RWPE2 (cell line): ENCODE data around the gene ACBD5.

Source experiments
- ATAC-seq: fragments of 200-7000 bp; cut with Tn5 transposase; 3 replicates; pipeline ENCODE4 v1.9.1; 2021; ENCODE audit warnings: low read depth
- DNase-seq: peaks from one replicate; pipeline ENCODE4 v3.0.0-alpha.2; 2020; ENCODE audit warnings: low spot score
- H3K27ac ChIP-seq: fragments of 450-650 bp; 2 replicates; pipeline ENCODE4 v1.5.1; 2017; ENCODE audit warnings: mild to moderate bottlenecking; ENCODE audit not compliant: poor library complexity, severe bottlenecking
- H3K27me3 ChIP-seq: fragments of 250-450 bp; sonication (Bioruptor Pico); 2 replicates; pipeline ENCODE4 v1.5.1; 2021; ENCODE audit warnings: mild to moderate bottlenecking, moderate library complexity; ENCODE audit not compliant: insufficient read depth, poor library complexity, severe bottlenecking
- H3K36me3 ChIP-seq: fragments of 250-450 bp; sonication (Bioruptor Pico); 2 replicates; pipeline ENCODE4 v1.5.1; 2020; ENCODE audit warnings: low read depth, mild to moderate bottlenecking, moderate library complexity
- H3K4me1 ChIP-seq: fragments of 250-450 bp; sonication (Bioruptor Pico); 2 replicates; pipeline ENCODE4 v1.5.1; 2021; ENCODE audit warnings: mild to moderate bottlenecking, moderate library complexity; ENCODE audit not compliant: insufficient read depth, poor library complexity, severe bottlenecking
- H3K4me3 ChIP-seq: fragments of 250-450 bp; sonication (Bioruptor Pico); 2 replicates; pipeline ENCODE4 v1.5.1; 2021; ENCODE audit warnings: mild to moderate bottlenecking, moderate library complexity; ENCODE audit not compliant: severe bottlenecking
- H3K9me3 ChIP-seq: fragments of 250-450 bp; sonication (Bioruptor Pico); 2 replicates; pipeline ENCODE4 v1.5.1; 2021; ENCODE audit warnings: mild to moderate bottlenecking, moderate library complexity; ENCODE audit not compliant: severe bottlenecking
- CTCF ChIP-seq: fragments of 450-650 bp; IDR thresholded peaks from one replicate; pipeline ENCODE4 v1.5.1; 2017; ENCODE audit warnings: mild to moderate bottlenecking, moderate library complexity; ENCODE audit not compliant: poor library complexity, severe bottlenecking

The ACBD5 gene

GRCh38 chr10:27147701-27148100, 92.9 kb downstream of the ACBD5 start:
- Histone ChIP-seq H3K4me3 (no peak overlapping the region), H3K4me1 (peaks cover 1% of the 10 kb centered on the region), H3K9me3 (no peaks in the 10 kb centered on the region), H3K27ac (no peak overlapping the region), H3K27me3 (no peaks in the 10 kb centered on the region), H3K36me3 (peaks cover 71% of the 10 kb centered on the region)
- no peak for ATAC-seq
- TF ChIP-seq CTCF, result no peak
- no peak for DNase-seq

GRCh38 chr10:27145937-27146336, 94.7 kb downstream of the ACBD5 start:
- no peak for TF ChIP-seq CTCF
- Histone ChIP-seq H3K4me3 (no peak overlapping the region), H3K9me3 (no peaks in the 10 kb centered on the region), H3K36me3 (peaks cover 83% of the 10 kb centered on the region), H3K4me1 (no peaks in the 10 kb centered on the region), H3K27me3 (no peaks in the 10 kb centered on the region), H3K27ac (no peak overlapping the region)
- DNase-seq, result no peak
- ATAC-seq, result no peak
